ENCODE results near the gene ZNF93. TPM values are rescaled to one million over a fixed set of nuclear protein-coding genes. Genes with fewer than 3 reads are reported as not detected.
"Not testable (repeated sequence)": the region's sequence is repeated elsewhere in the genome, so short reads cannot be mapped to it uniquely, and the experiment has no call there.

The ZNF93 gene
- total RNA-seq (2014; rRNA removed; shearing (Covaris generic)): not detected in 2 replicates

GRCh38 chr19:19900729-19901444 is at the start of gene ZNF93:
Gene ZNF93, plus strand, starts transcription at chr19:19900946. Its CDS starts 143 bp downstream, at chr19:19901089.
- in situ Hi-C loops (cut with HindIII; ENCODE audit: low sequenced_read_pairs): no loop called here
- peak; percentile 98 for DNase-seq (ENCODE audit: low spot score)

GRCh38 chr19:19851740-19852139 is 49.0 kb upstream of the ZNF93 start:
- DNase-seq (ENCODE audit: low spot score); in situ Hi-C loops (cut with HindIII; ENCODE audit: low sequenced_read_pairs): not testable (repeated sequence)

- in situ Hi-C loops (cut with HindIII; ENCODE audit: low sequenced_read_pairs): no loop called here
- no peak for DNase-seq (ENCODE audit: low spot score)
Measured at GRCh38 chr19:19858751-19859150, 42.0 kb upstream of the ZNF93 start.

GRCh38 chr19:19860756-19861390 is 39.9 kb upstream of the ZNF93 start:
- in situ Hi-C loops (cut with HindIII; ENCODE audit: low sequenced_read_pairs): no loop called here
- no peak for DNase-seq (ENCODE audit: low spot score)

GRCh38 chr19:19865750-19866610 is 34.8 kb upstream of the ZNF93 start, which contains the start of gene ZNF253:
Gene ZNF253, plus strand, starts transcription at chr19:19865882. Its CDS starts 115 bp downstream, at chr19:19865997.
- in situ Hi-C loops (cut with HindIII; ENCODE audit: low sequenced_read_pairs): no loop called here
- peak; percentile 99 for DNase-seq (ENCODE audit: low spot score)

- DNase-seq (ENCODE audit: low spot score): peak; percentile 27
- in situ Hi-C loops (cut with HindIII; ENCODE audit: low sequenced_read_pairs): no loop called here
Measured at GRCh38 chr19:19866611-19867248, 34.0 kb upstream of the ZNF93 start.

- DNase-seq (ENCODE audit: low spot score): not testable (repeated sequence)
Measured at GRCh38 chr19:19870086-19870485, 30.7 kb upstream of the ZNF93 start.

GRCh38 chr19:19871932-19872331 is 28.8 kb upstream of the ZNF93 start:
- in situ Hi-C loops (cut with HindIII; ENCODE audit: low sequenced_read_pairs): no loop called here
- DNase-seq (ENCODE audit: low spot score): no peak

More at GRCh38 chr19:19870086-19870485, 30.7 kb upstream of the ZNF93 start:
- in situ Hi-C loops (cut with HindIII; ENCODE audit: low sequenced_read_pairs): not testable (repeated sequence)

- in situ Hi-C loops (cut with HindIII; ENCODE audit: low sequenced_read_pairs): no loop called here
- DNase-seq (ENCODE audit: low spot score): no peak
Measured at GRCh38 chr19:19873381-19873780, 27.4 kb upstream of the ZNF93 start.

- DNase-seq (ENCODE audit: low spot score): no peak
- in situ Hi-C loops (cut with HindIII; ENCODE audit: low sequenced_read_pairs): no loop called here
Measured at GRCh38 chr19:19877724-19878123, 23.0 kb upstream of the ZNF93 start.

- no peak for DNase-seq (ENCODE audit: low spot score)
- in situ Hi-C loops (cut with HindIII; ENCODE audit: low sequenced_read_pairs): no loop called here
Measured at GRCh38 chr19:19884583-19884982, 16.2 kb upstream of the ZNF93 start.

- DNase-seq (ENCODE audit: low spot score); in situ Hi-C loops (cut with HindIII; ENCODE audit: low sequenced_read_pairs): not testable (repeated sequence)
Measured at GRCh38 chr19:19892055-19892941, 8.4 kb upstream of the ZNF93 start.

- in situ Hi-C loops (cut with HindIII; ENCODE audit: low sequenced_read_pairs): no loop called here
- no peak for DNase-seq (ENCODE audit: low spot score)
Measured at GRCh38 chr19:19900139-19900728, 512 bp upstream of the ZNF93 start.

- DNase-seq (ENCODE audit: low spot score); in situ Hi-C loops (cut with HindIII; ENCODE audit: low sequenced_read_pairs): not testable (repeated sequence)
Measured at GRCh38 chr19:19907551-19907950, 6.8 kb downstream of the ZNF93 start.

- in situ Hi-C loops (cut with HindIII; ENCODE audit: low sequenced_read_pairs): no loop called here
- DNase-seq (ENCODE audit: low spot score): no peak
Measured at GRCh38 chr19:19909654-19910053, 8.9 kb downstream of the ZNF93 start.

- in situ Hi-C loops (cut with HindIII; ENCODE audit: low sequenced_read_pairs): no loop called here
- no peak for DNase-seq (ENCODE audit: low spot score)
Measured at GRCh38 chr19:19911150-19911549, 10.4 kb downstream of the ZNF93 start.

- in situ Hi-C loops (cut with HindIII; ENCODE audit: low sequenced_read_pairs): no loop called here
- DNase-seq (ENCODE audit: low spot score): no peak
Measured at GRCh38 chr19:19914596-19914995, 13.8 kb downstream of the ZNF93 start.

- DNase-seq (ENCODE audit: low spot score): peak; percentile 78
- in situ Hi-C loops (cut with HindIII; ENCODE audit: low sequenced_read_pairs): not testable (repeated sequence)
Measured at GRCh38 chr19:19930417-19930816, 29.7 kb downstream of the ZNF93 start.
